Esophagus squamous epithelium (tissue), 4 donors: ENCODE results near the gene OR5AC2.

Experiments used
- POLR2A ChIP-seq, 4 donors: fragments of 450-650 bp; IDR thresholded peaks; one replicate each; pipeline ENCODE4 v1.6.1; 2017; ENCODE audit warnings: antibody characterized with exemption in 4 of 4, mild to moderate bottlenecking in 4 of 4, moderate library complexity in 3 of 4
- TF ChIP-seq, protein P1 (sequence below), 6 experiments: fragments of 450-650 bp in 4 of 6; fragments of 200-600 bp in 2 of 6; sonication (generic) in 2 of 6; IDR thresholded peaks; one replicate each; pipeline ENCODE4 v1.5.1; 2016 to 2019; ENCODE audit warnings: antibody characterized with exemption in 6 of 6, mild to moderate bottlenecking in 4 of 6, moderate library complexity in 4 of 6

DNA sequence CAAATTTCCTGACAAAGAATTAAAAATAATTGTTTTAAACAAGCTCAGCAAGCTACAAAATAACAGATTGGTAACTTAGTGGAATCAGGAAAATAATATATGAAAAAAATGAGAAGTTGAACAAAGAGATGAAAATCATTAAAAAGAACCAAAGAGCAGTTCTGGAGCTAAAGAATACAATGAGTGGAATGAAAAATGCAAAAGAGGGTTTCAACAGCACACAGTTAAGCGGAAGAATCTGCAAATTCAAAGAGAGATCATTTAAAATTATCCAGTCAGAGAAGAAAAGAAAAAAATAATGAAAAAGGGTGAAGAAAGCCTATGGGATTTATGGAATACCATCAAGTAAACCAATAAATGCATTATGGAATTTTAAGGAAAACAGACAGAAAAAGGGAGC lies 45.6 kb upstream of the OR5AC2 start:
- TF ChIP-seq, protein P1, sequence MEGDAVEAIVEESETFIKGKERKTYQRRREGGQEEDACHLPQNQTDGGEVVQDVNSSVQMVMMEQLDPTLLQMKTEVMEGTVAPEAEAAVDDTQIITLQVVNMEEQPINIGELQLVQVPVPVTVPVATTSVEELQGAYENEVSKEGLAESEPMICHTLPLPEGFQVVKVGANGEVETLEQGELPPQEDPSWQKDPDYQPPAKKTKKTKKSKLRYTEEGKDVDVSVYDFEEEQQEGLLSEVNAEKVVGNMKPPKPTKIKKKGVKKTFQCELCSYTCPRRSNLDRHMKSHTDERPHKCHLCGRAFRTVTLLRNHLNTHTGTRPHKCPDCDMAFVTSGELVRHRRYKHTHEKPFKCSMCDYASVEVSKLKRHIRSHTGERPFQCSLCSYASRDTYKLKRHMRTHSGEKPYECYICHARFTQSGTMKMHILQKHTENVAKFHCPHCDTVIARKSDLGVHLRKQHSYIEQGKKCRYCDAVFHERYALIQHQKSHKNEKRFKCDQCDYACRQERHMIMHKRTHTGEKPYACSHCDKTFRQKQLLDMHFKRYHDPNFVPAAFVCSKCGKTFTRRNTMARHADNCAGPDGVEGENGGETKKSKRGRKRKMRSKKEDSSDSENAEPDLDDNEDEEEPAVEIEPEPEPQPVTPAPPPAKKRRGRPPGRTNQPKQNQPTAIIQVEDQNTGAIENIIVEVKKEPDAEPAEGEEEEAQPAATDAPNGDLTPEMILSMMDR (IDR thresholded peaks at IDR 0.05) = no peak
- no peak for TF ChIP-seq POLR2A (IDR thresholded peaks at IDR 0.05)
